Endometrial microvascular endothelial cells (primary cell): ENCODE data around the gene TFEB. TPM values are rescaled to one million over a fixed set of nuclear protein-coding genes. Genes with fewer than 3 reads are reported as not detected.

ENCODE experiments used
- in situ Hi-C: cut with HindIII; loops from 2 replicates; pipeline ENCODE4 v1.10.0; 2017; ENCODE audit warnings: low sequenced_read_pairs, low pct_unique_long_range_greater_than_20kb; ENCODE audit errors: inconsistent ontology term
- total RNA-seq: library from RNA; depleted of rRNA; stranded (reverse); fragments of >200 nt; gene quantifications from one replicate; pipeline ENCODE4 v1.2.3, GENCODE V29; 2015; ENCODE audit errors: inconsistent ontology term

The TFEB gene
- total RNA-seq, 1 donor from 2014 or later, result 5.9 TPM

DNA sequence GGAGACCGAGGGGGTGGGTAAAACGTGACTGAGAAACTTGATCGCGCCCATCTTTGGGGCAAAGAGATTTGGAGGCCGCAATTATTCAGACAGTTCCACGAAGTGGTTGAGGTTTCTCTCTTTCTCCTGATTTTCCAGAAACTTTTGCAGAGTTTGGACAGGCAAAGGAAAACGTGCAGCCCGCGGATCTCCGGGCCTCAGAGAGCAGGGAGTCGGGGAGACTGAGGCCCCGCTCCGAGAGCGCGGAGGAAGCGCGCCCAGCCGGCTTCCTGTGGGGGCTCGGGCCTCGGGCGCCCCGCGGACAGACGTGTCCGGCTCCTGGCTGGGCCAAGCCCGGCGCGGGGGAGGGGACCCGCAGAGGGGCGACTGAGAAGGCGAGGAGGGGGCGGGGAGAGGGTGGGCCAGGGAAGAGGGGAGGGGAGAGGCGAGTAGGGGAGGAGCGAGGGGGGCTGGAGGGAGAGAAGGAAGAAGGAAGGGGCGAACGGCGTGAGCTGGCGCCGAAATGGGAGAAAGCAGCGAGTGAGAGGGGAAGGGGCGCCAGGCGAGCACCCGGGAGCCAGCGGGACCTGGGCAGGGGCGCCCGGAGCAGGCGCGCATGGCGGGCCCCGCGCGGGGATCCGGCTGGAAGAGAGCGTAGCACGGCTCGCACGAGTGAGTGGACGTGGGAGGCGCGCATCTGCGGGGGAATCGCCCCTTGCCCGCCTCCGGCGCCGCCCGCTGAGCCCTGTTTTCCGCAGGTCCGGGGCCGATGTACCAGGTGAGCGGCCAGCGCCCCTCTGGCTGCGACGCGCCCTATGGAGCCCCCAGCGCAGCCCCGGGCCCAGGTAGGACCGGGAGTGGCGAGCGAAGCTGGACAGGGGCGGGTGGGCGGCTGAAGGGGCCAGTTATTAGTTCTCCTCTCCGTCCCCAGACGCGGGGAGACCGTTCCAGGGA, 97.1 kb downstream of the TFEB start, which contains the start of gene MDFI:
Gene MDFI, plus strand, starts transcription at position 467 of the 933 bp plus-strand sequence. Its CDS starts 282 bp downstream, at position 749.
- in situ Hi-C loops, result no loop called here

DNA sequence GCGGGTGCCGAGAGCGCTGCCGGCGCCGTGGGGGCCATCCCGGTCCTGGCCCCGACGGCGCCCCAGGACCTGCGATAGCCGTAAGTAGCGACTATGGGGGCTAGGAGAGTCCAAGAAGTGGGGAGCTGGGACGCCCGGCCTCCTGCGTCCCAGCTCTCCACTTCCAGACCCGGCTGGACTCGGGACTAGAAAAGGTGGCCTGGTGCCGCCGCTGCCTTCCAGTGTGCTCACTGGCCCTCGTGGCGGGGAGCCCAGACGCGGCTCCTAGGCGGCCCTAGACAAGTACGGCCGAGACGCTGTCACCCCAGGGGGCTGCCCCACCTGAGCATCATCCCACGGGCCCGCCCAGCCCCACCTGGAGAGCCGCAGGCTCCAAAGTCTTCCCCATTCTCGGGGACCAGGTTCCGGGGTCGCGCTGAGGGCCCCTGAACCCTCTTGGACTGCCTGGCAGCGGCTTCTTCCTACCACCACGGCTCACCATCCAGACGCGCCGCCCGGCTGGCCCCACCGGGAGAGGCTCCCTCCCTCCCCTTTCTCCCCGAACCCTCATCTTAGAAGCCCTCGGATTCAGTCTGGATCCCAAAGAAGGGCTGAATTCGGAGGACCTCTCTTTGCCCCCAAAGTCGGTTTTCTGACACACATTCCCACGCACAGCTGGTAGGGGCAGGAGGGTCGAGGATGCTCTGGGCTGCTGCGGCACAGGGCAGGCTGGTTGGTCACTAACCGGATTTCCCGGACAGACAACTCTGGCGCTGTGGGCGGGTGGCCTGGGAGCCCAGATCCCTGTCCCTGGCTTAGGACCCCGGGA, 98.0 kb downstream of the TFEB start:
- in situ Hi-C loops, result no loop called here

DNA sequence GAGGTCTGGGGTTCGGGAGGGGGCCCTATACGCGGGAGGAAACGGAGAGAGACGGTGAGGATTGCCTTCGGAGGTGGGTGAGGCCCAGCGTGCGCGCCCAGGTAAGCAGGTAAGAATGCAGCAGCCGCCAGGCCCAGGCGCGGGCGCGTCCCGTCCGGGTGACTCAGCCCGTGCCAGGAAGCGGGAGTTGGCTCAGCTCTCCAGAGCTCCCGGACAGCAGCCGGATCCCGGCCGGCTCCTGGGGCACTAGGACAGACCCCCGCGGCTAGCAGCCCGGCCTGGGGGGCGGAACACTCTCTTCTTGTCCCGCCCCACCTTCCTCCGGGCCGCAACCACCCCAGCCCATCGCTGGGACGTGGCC, 98.6 kb downstream of the TFEB start:
- in situ Hi-C loops, result no loop called here

DNA sequence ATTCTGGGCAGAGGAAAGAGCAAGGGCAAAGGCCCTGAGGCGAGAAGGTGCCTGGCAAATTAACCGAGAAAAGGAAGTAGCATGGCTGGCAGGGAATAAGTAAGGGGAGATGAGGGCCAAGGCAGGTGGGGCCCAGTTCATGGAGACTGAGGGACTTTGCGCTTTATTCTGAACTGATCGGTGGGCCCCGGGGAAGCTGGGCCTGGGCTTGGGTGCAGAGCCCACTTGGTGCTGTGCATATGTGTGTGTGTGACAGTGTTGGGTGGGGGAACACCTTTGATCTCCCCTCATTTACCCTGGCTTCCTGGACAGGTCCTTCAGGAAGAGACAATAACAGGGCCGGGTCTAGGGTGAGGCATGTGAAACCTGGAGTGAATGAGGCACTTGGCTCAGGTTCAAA, 100.0 kb downstream of the TFEB start:
- in situ Hi-C loops, result no loop called here

DNA sequence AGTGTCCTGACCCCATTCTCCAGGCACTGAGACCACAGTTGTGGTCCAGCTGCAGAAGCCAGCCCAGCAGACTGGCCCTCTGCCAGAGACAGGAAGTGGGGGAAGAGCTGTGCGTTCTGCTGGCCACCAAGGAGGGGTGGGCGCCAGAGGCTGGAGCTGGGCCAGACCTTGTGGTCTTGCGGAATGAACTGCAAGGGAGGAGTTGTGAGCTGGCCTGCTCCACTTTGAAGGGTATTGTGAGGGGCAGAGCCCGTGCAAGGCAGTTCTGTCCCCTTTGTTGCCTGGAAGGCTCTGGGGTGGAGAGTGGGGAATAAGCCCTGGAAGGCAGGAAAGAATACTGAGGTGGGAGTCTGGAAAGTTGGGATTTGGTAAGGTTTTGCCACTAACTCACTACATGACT, 100.8 kb downstream of the TFEB start:
- in situ Hi-C loops, result no loop called here

Other genes starting within 250 kb of the TFEB start
- 6.1 TPM for gene FOXP4, start 189.2 kb downstream of the TFEB start, total RNA-seq
- gene MDFI, start 97.1 kb downstream of the TFEB start, total RNA-seq, result 52.2 TPM
- not detected for gene PGC, start 11.8 kb upstream of the TFEB start, total RNA-seq
- 1.2 TPM for gene FRS3, start 44.3 kb upstream of the TFEB start, total RNA-seq
- 4.5 TPM for gene PRICKLE4, start 45.2 kb upstream of the TFEB start, total RNA-seq
- gene TOMM6, start 52.1 kb upstream of the TFEB start, total RNA-seq, result 212 TPM
- 2.8 TPM for gene USP49, start 159.8 kb upstream of the TFEB start, total RNA-seq
- 30.9 TPM for gene MED20, start 185.5 kb upstream of the TFEB start, total RNA-seq
- 10.4 TPM for gene BYSL, start 185.9 kb upstream of the TFEB start, total RNA-seq
- gene CCND3, start 206.2 kb upstream of the TFEB start, total RNA-seq, result 153 TPM